H1 (cell line): ENCODE measurements around the gene PHEX. TPM values are rescaled to one million over a fixed set of nuclear protein-coding genes. Genes with fewer than 3 reads are reported as not detected.

Experiments used
- CTCF ChIA-PET: fragments of 300-600 bp; sonication (Branson Sonifier 250); formaldehyde crosslinking; loops from one replicate; lab custom pipeline; 2021; ENCODE audit not compliant: partially characterized antibody; lab: Charles Lee
- POLR2A ChIA-PET: fragments of 300-600 bp; sonication (Branson Sonifier 250); formaldehyde crosslinking; loops from one replicate; lab custom pipeline; 2021; ENCODE audit warnings: inconsistent platforms; ENCODE audit not compliant: partially characterized antibody; lab: Charles Lee
- DNase-seq, 2 experiments: peaks; one replicate each; pipeline versions ENCODE4 v3.0.0 to v3.0.0-alpha.2; 2010 to 2022; ENCODE audit warnings: low spot score in 2 of 2, low read depth in 1 of 2, mixed read lengths in 1 of 2
- FAIRE-seq: peaks from 2 replicates; lab custom pipeline; 2011; peaks lifted over from hg19 to GRCh38; lab: Jason Lieb, UNC
- H2AFZ ChIP-seq: 2 replicates; pipeline ENCODE4 v1.8.1; 2012; ENCODE audit warnings: low read length, inconsistent platforms
- H2AK5ac ChIP-seq: 2 replicates; pipeline ENCODE4 v1.6.1; 2013; ENCODE audit warnings: low read depth, low read length
- H2BK120ac ChIP-seq: replicated peaks from 2 replicates; pipeline ENCODE3; 2013; ENCODE audit warnings: low read depth, low read length, inconsistent platforms
- H2BK12ac ChIP-seq: 2 replicates; pipeline ENCODE4 v1.6.1; 2013; ENCODE audit warnings: low read depth, low read length
- H2BK15ac ChIP-seq: 2 replicates; pipeline ENCODE4 v1.6.1; 2013; ENCODE audit warnings: low read length
- H2BK20ac ChIP-seq: 2 replicates; pipeline ENCODE4 v1.6.1; 2013; ENCODE audit warnings: low read length
- H2BK5ac ChIP-seq: 2 replicates; pipeline ENCODE4 v1.6.1; 2013; ENCODE audit warnings: low read depth, low read length
- H3K14ac ChIP-seq: 2 replicates; pipeline ENCODE4 v1.6.1; 2013; ENCODE audit warnings: inconsistent platforms; ENCODE audit not compliant: insufficient read length
- H3K18ac ChIP-seq: 2 replicates; pipeline ENCODE4 v1.6.1; 2013; ENCODE audit warnings: low read length; ENCODE audit errors: extremely low read depth
- H3K23ac ChIP-seq: 2 replicates; pipeline ENCODE4 v1.6.1; 2013; ENCODE audit warnings: inconsistent platforms; ENCODE audit not compliant: insufficient read length
- H3K23me2 ChIP-seq: 2 replicates; pipeline ENCODE4 v1.6.1; 2013; ENCODE audit warnings: low read depth, low read length
- H3K27ac ChIP-seq: 2 replicates; pipeline ENCODE4 v1.6.1; 2011; ENCODE audit warnings: low read depth, low read length, inconsistent platforms
- H3K27me3 ChIP-seq, 4 experiments: replicated peaks in 1 of 4; 1 replicate in 1 of 4; 2 replicates in 3 of 4; pipeline versions ENCODE4 v1.6.1 to v1.8.1; 2011 to 2013; ENCODE audit warnings: low read length in 3 of 4, mild to moderate bottlenecking in 3 of 4, inconsistent platforms in 2 of 4, mixed read lengths in 2 of 4, moderate library complexity in 1 of 4; ENCODE audit not compliant: control insufficient read depth in 3 of 4, insufficient read depth in 3 of 4; ENCODE audit errors: extremely low read depth in 1 of 4
- H3K36me3 ChIP-seq, 4 experiments: 2 replicates each; pipeline versions ENCODE4 v1.6.1 to v1.8.1; 2011 to 2013; ENCODE audit warnings: mild to moderate bottlenecking in 4 of 4, low read length in 3 of 4, moderate library complexity in 2 of 4, control low read depth in 1 of 4, inconsistent platforms in 1 of 4; ENCODE audit not compliant: insufficient read depth in 4 of 4, control insufficient read depth in 2 of 4
- H3K4ac ChIP-seq: replicated peaks from 2 replicates; pipeline ENCODE3; 2013; ENCODE audit warnings: low read length, low read depth, mixed read lengths, inconsistent platforms; ENCODE audit not compliant: insufficient read length
- H3K4me1 ChIP-seq, 4 experiments: replicated peaks in 1 of 4; 1 replicate in 1 of 4; 2 replicates in 3 of 4; pipeline versions ENCODE4 v1.6.1 to v1.8.1; 2011 to 2013; ENCODE audit warnings: low read length in 3 of 4, inconsistent platforms in 2 of 4, mixed read lengths in 1 of 4; ENCODE audit not compliant: insufficient read depth in 4 of 4, control insufficient read depth in 3 of 4
- H3K4me2 ChIP-seq, 2 experiments: 2 replicates each; pipeline versions ENCODE4 v1.6.1 to v1.8.1; 2011 to 2013; ENCODE audit warnings: low read depth in 2 of 2, low read length in 2 of 2, control low read depth in 1 of 2, inconsistent platforms in 1 of 2, mild to moderate bottlenecking in 1 of 2; ENCODE audit not compliant: insufficient read depth in 1 of 2
- H3K4me3 ChIP-seq, 4 experiments: fragments of 200-600, 300-600 bp in 1 of 4; sonication (generic), shearing (Covaris generic), sonication (Bioruptor Twin) in 1 of 4; 2 replicates each; pipeline versions ENCODE4 v1.5.1 to v1.8.1; 2011 to 2016; ENCODE audit warnings: low read length in 4 of 4, low read depth in 3 of 4, control low read depth in 2 of 4, inconsistent platforms in 2 of 4, mild to moderate bottlenecking in 2 of 4, mixed read lengths in 1 of 4, moderate library complexity in 1 of 4; ENCODE audit not compliant: insufficient read depth in 2 of 4; ENCODE audit errors: extremely low read depth in 1 of 4
- H3K56ac ChIP-seq: replicated peaks from 2 replicates; pipeline ENCODE3; 2013; ENCODE audit warnings: low read depth, mild to moderate bottlenecking, mixed read lengths, low read length, inconsistent platforms; ENCODE audit not compliant: insufficient read length
- H3K79me1 ChIP-seq: 2 replicates; pipeline ENCODE4 v1.6.1; 2013; ENCODE audit warnings: low read depth, low read length, control low read depth
- H3K79me2 ChIP-seq, 2 experiments: 2 replicates each; pipeline versions ENCODE4 v1.6.1 to v1.8.1; 2012 to 2013; ENCODE audit warnings: low read length in 2 of 2, mild to moderate bottlenecking in 2 of 2, inconsistent platforms in 1 of 2; ENCODE audit not compliant: insufficient read depth in 2 of 2, control insufficient read depth in 1 of 2
- H3K9ac ChIP-seq, 4 experiments: replicated peaks in 1 of 4; 1 replicate in 1 of 4; 2 replicates in 3 of 4; pipeline versions ENCODE4 v1.6.1 to v1.8.1; 2011 to 2013; ENCODE audit warnings: low read depth in 3 of 4, low read length in 3 of 4, control low read depth in 2 of 4, mild to moderate bottlenecking in 2 of 4, moderate library complexity in 2 of 4, inconsistent platforms in 1 of 4; ENCODE audit errors: extremely low read depth in 1 of 4
- H3K9me3 ChIP-seq, 2 experiments: 2 replicates each; pipeline versions ENCODE4 v1.6.1 to v1.8.1; 2012 to 2013; ENCODE audit warnings: mild to moderate bottlenecking in 2 of 2, moderate library complexity in 2 of 2, control low read depth in 1 of 2, inconsistent platforms in 1 of 2, low read depth in 1 of 2, low read length in 1 of 2, mixed read lengths in 1 of 2; ENCODE audit not compliant: insufficient read depth in 2 of 2
- H4K20me1 ChIP-seq, 2 experiments: replicated peaks in 1 of 2; 2 replicates each; pipeline versions ENCODE3 to v1.8.1; 2011 to 2013; ENCODE audit warnings: inconsistent platforms in 2 of 2, low read length in 2 of 2, mild to moderate bottlenecking in 1 of 2; ENCODE audit not compliant: insufficient read depth in 2 of 2, control insufficient read depth in 1 of 2
- H4K5ac ChIP-seq: 2 replicates; pipeline ENCODE4 v1.6.1; 2013; ENCODE audit warnings: low read length, low read depth, mixed read lengths, inconsistent platforms; ENCODE audit not compliant: insufficient read length
- H4K8ac ChIP-seq: 2 replicates; pipeline ENCODE4 v1.8.0; 2013; ENCODE audit warnings: mild to moderate bottlenecking, moderate library complexity, low read length, inconsistent platforms; ENCODE audit not compliant: insufficient read depth; ENCODE audit errors: extremely low read depth
- H4K91ac ChIP-seq: replicated peaks from 2 replicates; pipeline ENCODE3; 2013; ENCODE audit warnings: low read length, mixed read lengths, inconsistent platforms; ENCODE audit not compliant: insufficient read length
- ASH2L ChIP-seq: fragments of 200-600, 300-600 bp; sonication (generic); IDR thresholded peaks from one replicate; pipeline ENCODE4 v1.7.1; 2017; ENCODE audit warnings: low read length
- CHD1 ChIP-seq: IDR thresholded peaks from 2 replicates; pipeline ENCODE4 v1.6.1; 2012; ENCODE audit warnings: low read depth, low read length, improper control_type of control experiment
- EZH2 ChIP-seq: fragments of 200-600 bp; sonication (generic); IDR thresholded peaks from 2 replicates; pipeline ENCODE4 v1.7.1; 2012; ENCODE audit warnings: low read depth, mild to moderate bottlenecking, moderate library complexity, low read length, inconsistent platforms; ENCODE audit not compliant: severe bottlenecking
- GABPA ChIP-seq: IDR thresholded peaks from 2 replicates; pipeline ENCODE4 v1.6.1; 2011; ENCODE audit warnings: mild to moderate bottlenecking, low read length, moderate library complexity, borderline replicate concordance; ENCODE audit not compliant: insufficient read depth
- HDAC2 ChIP-seq, 2 experiments: fragments of 300-600 bp in 1 of 2; sonication (generic) in 1 of 2; IDR thresholded peaks; 2 replicates each; pipeline ENCODE4 v1.6.1; 2011 to 2012; ENCODE audit warnings: low read depth in 2 of 2, low read length in 2 of 2, mild to moderate bottlenecking in 2 of 2, moderate library complexity in 2 of 2, borderline replicate concordance in 1 of 2, inconsistent platforms in 1 of 2
- JUN ChIP-seq: IDR thresholded peaks from 2 replicates; pipeline ENCODE4 v1.6.1; 2011; ENCODE audit warnings: low read depth, mild to moderate bottlenecking, improper control_type of control experiment, low read length
- KDM4A ChIP-seq: IDR thresholded peaks from one replicate; pipeline ENCODE4 v1.7.1; 2012; ENCODE audit warnings: low read depth, mild to moderate bottlenecking, moderate library complexity, low read length, inconsistent platforms; ENCODE audit not compliant: severe bottlenecking
- MAFK ChIP-seq: IDR thresholded peaks from 2 replicates; pipeline ENCODE4 v1.6.1; 2012; ENCODE audit warnings: low read depth, mild to moderate bottlenecking, improper control_type of control experiment, low read length
- POLR2AphosphoS5 ChIP-seq: IDR thresholded peaks from 2 replicates; pipeline ENCODE4 v1.6.1; 2011; ENCODE audit warnings: low read depth, low read length
- SIN3A ChIP-seq, 2 experiments: IDR thresholded peaks in 1 of 2; conservative IDR thresholded peaks in 1 of 2; 2 replicates each; pipeline ENCODE4 v1.6.1; 2011 to 2012; ENCODE audit warnings: low read length in 2 of 2, improper control_type of control experiment in 1 of 2, low read depth in 1 of 2, mild to moderate bottlenecking in 1 of 2
- TAF7 ChIP-seq: optimal IDR thresholded peaks from 2 replicates; pipeline ENCODE3; 2011; ENCODE audit warnings: low read depth, mild to moderate bottlenecking, inconsistent platforms, low read length, moderate library complexity, borderline replicate concordance
- TCF12 ChIP-seq: IDR thresholded peaks from 2 replicates; pipeline ENCODE4 v1.6.1; 2011; ENCODE audit warnings: low read depth, mild to moderate bottlenecking, low read length
- TEAD4 ChIP-seq: IDR thresholded peaks from 2 replicates; pipeline ENCODE4 v1.6.1; 2012; ENCODE audit warnings: low read depth, low read length, inconsistent platforms, mixed read lengths
- ZNF274 ChIP-seq: IDR thresholded peaks from 2 replicates; pipeline ENCODE4 v1.7.0; 2012; ENCODE audit warnings: low read length, borderline replicate concordance; ENCODE audit errors: extremely low read depth
- WGBS, 2 experiments: shearing (Covaris generic) in 1 of 2; methylation state at CpG; one replicate each; pipeline versions ENCODE4 v1.1.6 to v1.1.7; 2013 to 2015; ENCODE audit warnings: low lambda C conversion rate in 2 of 2, mixed read lengths in 2 of 2, inconsistent platforms in 1 of 2, low coverage in 1 of 2, missing lambda C conversion rate in 1 of 2; ENCODE audit not compliant: insufficient replicate concordance in 2 of 2, insufficient coverage in 1 of 2, insufficient read length in 1 of 2; ENCODE audit errors: extremely low coverage in 1 of 2, missing lambda C conversion rate in 1 of 2; 5-methylcytosine and 5-hydroxymethylcytosine counted together
- polyA plus RNA-seq, 7 experiments: library from polyadenylated mRNA; depleted of rRNA in 3 of 7; stranded (reverse) in 5 of 7; unstranded in 2 of 7; fragments of >200 nt in 5 of 7; fragments of 200-250 nt in 2 of 7; gene quantifications; 1 replicate in 5 of 7; 2 replicates in 1 of 7; 4 replicates in 1 of 7; pipeline versions ENCODE4 v1.2.1 to v1.2.3, GENCODE V29; 2011 to 2013; ENCODE audit warnings: missing spikeins in 2 of 7, mixed read lengths in 2 of 7
- total RNA-seq: library from RNA; stranded (reverse); fragmentation: NEBNext Ultra II Directional; extraction: Animal tissue kit (Norgen Biotek cat#: 25700); gene quantifications from 2 replicates; pipeline ENCODE4 v1.2.1, GENCODE V29; 2021
- TF ChIP-seq, protein P1 (sequence below): IDR thresholded peaks from 2 replicates; pipeline ENCODE4 v1.6.1; 2012; ENCODE audit warnings: inconsistent platforms

Gene PHEX
- total and polyA plus RNA-seq, 2 of the 8 experiments (the other 6 are each of a cell fraction or from before 2014, with no cell fraction given) = 0.03 to 0.11 TPM

DNA sequence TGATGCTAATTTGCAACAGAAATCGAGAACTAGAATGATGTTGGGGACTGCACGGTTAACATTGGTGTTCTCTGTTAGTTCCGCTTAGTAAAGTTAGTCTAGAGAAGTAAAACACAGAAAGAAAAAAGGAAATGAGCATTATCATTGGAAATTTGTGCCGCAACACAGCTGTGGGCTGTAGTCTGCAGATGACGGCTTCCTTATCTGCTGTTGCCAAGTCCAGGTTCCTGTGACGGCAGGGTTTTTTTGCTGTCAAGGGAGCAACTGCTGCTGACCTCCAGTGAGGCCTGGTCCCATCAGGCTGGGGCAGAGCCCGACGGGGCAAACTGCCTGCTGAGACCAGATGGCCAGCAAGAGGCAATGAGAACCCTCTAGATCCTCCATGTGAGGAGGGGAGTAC, 38.9 kb upstream of the PHEX start:
- no peak overlapping the region for H3K4me2 ChIP-seq
- DNase-seq = no peak
- H4K8ac ChIP-seq = no peak overlapping the region
- POLR2A ChIA-PET = no interaction called here
- peaks cover 0 to 41% (median 7%) of the 10 kb centered on the region in 4 experiments; a peak in 5 of 8 replicates for H3K36me3 ChIP-seq
- H2BK20ac ChIP-seq = no peak overlapping the region
- H3K27ac ChIP-seq = no peak overlapping the region
- TF ChIP-seq GABPA (no peak), ZNF274 (no peak), TAF7 (no peak), TEAD4 (no peak), JUN (no peak), KDM4A (no peak), MAFK (no peak), ASH2L (no peak), HDAC2 (IDR thresholded peaks at IDR 0.05; ENCODE audit: borderline replicate concordance in 1 of 2, low read depth in 2 of 2, low read length in 2 of 2) (no peak), TCF12 (no peak), CHD1 (no peak), POLR2AphosphoS5 (no peak), SIN3A (conservative IDR thresholded peaks at IDR 0.05 in 1 of 2, IDR thresholded peaks at IDR 0.05 in 1 of 2; ENCODE audit: low read depth in 1 of 2, low read length in 2 of 2) (no peak), EZH2 (no peak)
- TF ChIP-seq, protein P1, sequence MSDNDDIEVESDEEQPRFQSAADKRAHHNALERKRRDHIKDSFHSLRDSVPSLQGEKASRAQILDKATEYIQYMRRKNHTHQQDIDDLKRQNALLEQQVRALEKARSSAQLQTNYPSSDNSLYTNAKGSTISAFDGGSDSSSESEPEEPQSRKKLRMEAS = no peak
- no peak overlapping the region for H2BK5ac ChIP-seq
- no peak overlapping the region for H2BK120ac ChIP-seq
- CTCF ChIA-PET = no interaction called here
- H3K4ac ChIP-seq = no peak overlapping the region
- H3K79me1 ChIP-seq = no peaks in the 10 kb centered on the region
- no peaks in the 10 kb centered on the region for H3K4me1 ChIP-seq
- H3K23me2 ChIP-seq = no peaks in the 10 kb centered on the region
- no peaks in the 10 kb centered on the region for H3K27me3 ChIP-seq
- no peak overlapping the region for H3K23ac ChIP-seq
- H3K9me3 ChIP-seq = no peaks in the 10 kb centered on the region
- no peaks in the 10 kb centered on the region for H3K79me2 ChIP-seq
- H4K5ac ChIP-seq = no peak overlapping the region
- H4K20me1 ChIP-seq = no peaks in the 10 kb centered on the region
- no peak for FAIRE-seq
- H2AK5ac ChIP-seq = no peak overlapping the region
- H2BK15ac ChIP-seq = no peak overlapping the region
- no peak overlapping the region for H2AFZ ChIP-seq
- no peak overlapping the region for H3K18ac ChIP-seq
- WGBS, 2 experiments = 99% methylated on average over 6 of the region's 8 CpGs; no CpG with 5 or more reads in 1 of the 2 experiments
- no peak overlapping the region for H3K56ac ChIP-seq
- H3K4me3 ChIP-seq = no peak overlapping the region
- H3K9ac ChIP-seq = no peak overlapping the region
- H2BK12ac ChIP-seq = no peak overlapping the region
- H4K91ac ChIP-seq = no peak overlapping the region
- no peak overlapping the region for H3K14ac ChIP-seq
